ENCODE measurements around the gene HOXD1. TPM values are rescaled to one million over a fixed set of nuclear protein-coding genes. Genes with fewer than 3 reads are reported as not detected.

Gene HOXD1
- total and polyA plus RNA-seq, 2 of the 4 experiments (the other 2 are of a cell fraction), result not detected

DNA sequence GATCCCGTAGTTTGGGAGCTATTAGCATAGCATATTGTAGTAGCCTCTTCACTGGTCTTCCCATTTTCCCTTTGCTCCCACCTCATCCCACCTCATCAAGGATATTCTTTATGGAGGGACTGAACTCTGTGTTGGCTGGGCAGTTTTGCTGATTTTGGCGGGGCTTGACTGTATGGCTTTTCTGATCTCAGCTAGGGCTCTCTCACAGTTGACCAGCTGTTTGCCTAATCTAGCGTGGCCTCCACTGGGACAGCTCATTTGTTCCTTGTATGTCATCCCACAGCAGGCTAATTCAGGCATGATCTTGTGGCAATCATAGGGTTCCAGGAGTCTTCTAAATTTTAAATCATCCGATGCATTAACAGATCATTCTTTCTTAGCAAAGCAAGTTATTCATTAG lies 50.6 kb downstream of the HOXD1 start:
- peaks cover 3% of the 10 kb centered on the region; the same call in 1 of the 2 replicates for H3K27me3 ChIP-seq (ENCODE audit: control insufficient read depth, insufficient read depth, low read length)
- CTCF ChIA-PET, result no interaction called here

More for the DNA sequence above, 50.6 kb downstream of the HOXD1 start:
- no peak overlapping the region for H2AK9ac ChIP-seq (replicated peaks; ENCODE audit: low read depth, low read length, poor library complexity)
- dilution Hi-C loops (cut with HindIII; ENCODE audit: low sequenced_read_pairs, unreplicated experiment) (no loop called here), intact Hi-C loops (cut with micrococcal nuclease) (no loop called here), in situ Hi-C loops (cut with MboI; ENCODE audit: low sequenced_read_pairs) (no loop called here)
- no peak overlapping the region for H2AK5ac ChIP-seq (ENCODE audit: low read depth, low read length)
- H3K9me1 ChIP-seq (ENCODE audit: insufficient read depth, low read length), result no peaks in the 10 kb centered on the region
- no peak overlapping the region for H2BK20ac ChIP-seq (ENCODE audit: low read depth, low read length)
- no peak overlapping the region for H2AFZ ChIP-seq (replicated peaks; ENCODE audit: low read length, poor library complexity)
- no peak for ATAC-seq (ENCODE audit: low read depth)
- DNase-seq, result no peak
- POLR2A ChIA-PET (ENCODE audit: unreplicated experiment), result no interaction called here
- no peaks in the 10 kb centered on the region for H3K79me1 ChIP-seq (ENCODE audit: low read depth in 1 of 2, low read length in 2 of 2)
- H3K4ac ChIP-seq (ENCODE audit: low read depth, low read length), result no peak overlapping the region
- H3K4me3 ChIP-seq (ENCODE audit: insufficient read depth, low read depth, low read length), result no peak overlapping the region
- H3K36me3 ChIP-seq (ENCODE audit: control insufficient read depth, insufficient read depth, low read length), result no peaks in the 10 kb centered on the region
- 20% methylated on average over 1 of the region's 4 CpGs; no CpG with 5 or more reads in 1 of the 2 experiments for WGBS, 2 experiments (ENCODE audit: extremely low coverage in 2 of 2, insufficient read length in 1 of 2)
- no TSS peak for BruUV-seq (replicated peaks)
- H3K23ac ChIP-seq (ENCODE audit: low read depth, low read length), result no peak overlapping the region
- H3K27ac ChIP-seq (ENCODE audit: insufficient read depth, low read length), result no peak overlapping the region
- no peaks in the 10 kb centered on the region for H3K9me3 ChIP-seq (ENCODE audit: control insufficient read depth, insufficient read depth, low read length)
- no peak overlapping the region for H2BK15ac ChIP-seq (ENCODE audit: low read depth, low read length)
- H4K5ac ChIP-seq (ENCODE audit: low read depth, low read length), result no peak overlapping the region
- no peak overlapping the region for H3K56ac ChIP-seq (ENCODE audit: extremely low read depth, insufficient read depth, low read length)
- TF ChIP-seq CEBPB (IDR thresholded peaks at IDR 0.05; ENCODE audit: low read depth, low read length) (no peak), SMC3 (IDR thresholded peaks at IDR 0.05; ENCODE audit: low read depth, low read length) (no peak), BHLHE40 (IDR thresholded peaks at IDR 0.05; ENCODE audit: low read depth, low read length) (no peak), NFE2L2 (IDR thresholded peaks at IDR 0.05; ENCODE audit: low read depth, low read length) (no peak), RFX5 (IDR thresholded peaks at IDR 0.05; ENCODE audit: low read depth, low read length) (no peak), MXI1 (IDR thresholded peaks at IDR 0.05; ENCODE audit: borderline replicate concordance, low read depth, low read length) (no peak), CHD1 (IDR thresholded peaks at IDR 0.05; ENCODE audit: low read depth, low read length) (no peak), MAZ (IDR thresholded peaks at IDR 0.05; ENCODE audit: borderline replicate concordance, low read depth, low read length) (no peak)
- TF ChIP-seq, protein P1, sequence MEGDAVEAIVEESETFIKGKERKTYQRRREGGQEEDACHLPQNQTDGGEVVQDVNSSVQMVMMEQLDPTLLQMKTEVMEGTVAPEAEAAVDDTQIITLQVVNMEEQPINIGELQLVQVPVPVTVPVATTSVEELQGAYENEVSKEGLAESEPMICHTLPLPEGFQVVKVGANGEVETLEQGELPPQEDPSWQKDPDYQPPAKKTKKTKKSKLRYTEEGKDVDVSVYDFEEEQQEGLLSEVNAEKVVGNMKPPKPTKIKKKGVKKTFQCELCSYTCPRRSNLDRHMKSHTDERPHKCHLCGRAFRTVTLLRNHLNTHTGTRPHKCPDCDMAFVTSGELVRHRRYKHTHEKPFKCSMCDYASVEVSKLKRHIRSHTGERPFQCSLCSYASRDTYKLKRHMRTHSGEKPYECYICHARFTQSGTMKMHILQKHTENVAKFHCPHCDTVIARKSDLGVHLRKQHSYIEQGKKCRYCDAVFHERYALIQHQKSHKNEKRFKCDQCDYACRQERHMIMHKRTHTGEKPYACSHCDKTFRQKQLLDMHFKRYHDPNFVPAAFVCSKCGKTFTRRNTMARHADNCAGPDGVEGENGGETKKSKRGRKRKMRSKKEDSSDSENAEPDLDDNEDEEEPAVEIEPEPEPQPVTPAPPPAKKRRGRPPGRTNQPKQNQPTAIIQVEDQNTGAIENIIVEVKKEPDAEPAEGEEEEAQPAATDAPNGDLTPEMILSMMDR (conservative IDR thresholded peaks at IDR 0.05; ENCODE audit: low read depth, low read length), result no peak
- TF ChIP-seq, protein P2, sequence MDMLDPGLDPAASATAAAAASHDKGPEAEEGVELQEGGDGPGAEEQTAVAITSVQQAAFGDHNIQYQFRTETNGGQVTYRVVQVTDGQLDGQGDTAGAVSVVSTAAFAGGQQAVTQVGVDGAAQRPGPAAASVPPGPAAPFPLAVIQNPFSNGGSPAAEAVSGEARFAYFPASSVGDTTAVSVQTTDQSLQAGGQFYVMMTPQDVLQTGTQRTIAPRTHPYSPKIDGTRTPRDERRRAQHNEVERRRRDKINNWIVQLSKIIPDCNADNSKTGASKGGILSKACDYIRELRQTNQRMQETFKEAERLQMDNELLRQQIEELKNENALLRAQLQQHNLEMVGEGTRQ (IDR thresholded peaks at IDR 0.05; ENCODE audit: low read depth, low read length), result no peak
- H2BK5ac ChIP-seq (ENCODE audit: low read depth, low read length, poor library complexity, severe bottlenecking), result no peak overlapping the region
- no peak overlapping the region for H4K91ac ChIP-seq (ENCODE audit: insufficient read depth, low read depth, low read length)
- no peak overlapping the region for H4K8ac ChIP-seq (ENCODE audit: low read depth in 2 of 2, low read length in 2 of 2)
- no peak overlapping the region for H3K18ac ChIP-seq (ENCODE audit: low read depth, low read length)
- H3K4me1 ChIP-seq (ENCODE audit: control insufficient read depth, insufficient read depth, low read length), result no peaks in the 10 kb centered on the region
- no peak overlapping the region for H2BK120ac ChIP-seq (ENCODE audit: low read depth, low read length)
- H4K20me1 ChIP-seq (ENCODE audit: insufficient read depth, low read length), result no peaks in the 10 kb centered on the region
- no peak overlapping the region for H3K9ac ChIP-seq (ENCODE audit: low read depth, low read length)
- H3K14ac ChIP-seq (replicated peaks; ENCODE audit: low read depth, low read length), result no peak overlapping the region
- H3K4me2 ChIP-seq (ENCODE audit: low read depth, low read length), result no peak overlapping the region

Measured in IMR-90 (cell line).